Memory B cell (primary cell): ENCODE measurements around the gene RASAL2.
"Not testable (repeated sequence)": the region's sequence is repeated elsewhere in the genome, so short reads cannot be mapped to it uniquely, and the experiment has no call there.

Experiments used
- ATAC-seq: fragments of 150-1000 bp; cut with Tn5 transposase; 2 replicates; pipeline ENCODE4 v1.10.0; 2021; ENCODE audit warnings: low read depth, mild to moderate bottlenecking, moderate library complexity
- DNase-seq, 2 donors: peaks; one replicate each; pipeline ENCODE4 v3.0.0; 2022; ENCODE audit warnings: low spot score in 2 of 2
- H3K27ac Mint-ChIP-seq: one replicate; pipeline ENCODE4 v1.8.0; 2022; ENCODE audit warnings: mild to moderate bottlenecking, moderate library complexity, mixed read lengths
- H3K27me3 Mint-ChIP-seq: one replicate; pipeline ENCODE4 v1.8.0; 2022; ENCODE audit warnings: mixed read lengths
- H3K36me3 Mint-ChIP-seq: one replicate; pipeline ENCODE4 v1.8.0; 2022; ENCODE audit warnings: mild to moderate bottlenecking, mixed read lengths
- H3K4me1 Mint-ChIP-seq: one replicate; pipeline ENCODE4 v1.8.0; 2022; ENCODE audit warnings: mixed read lengths
- H3K4me3 Mint-ChIP-seq: one replicate; pipeline ENCODE4 v1.8.0; 2022; ENCODE audit warnings: mild to moderate bottlenecking, moderate library complexity, mixed read lengths
- H3K9me3 Mint-ChIP-seq: one replicate; pipeline ENCODE4 v1.8.0; 2022; ENCODE audit warnings: mixed read lengths

The RASAL2 gene

GRCh38 chr1:178118524-178118923 lies 24.6 kb downstream of the RASAL2 start:
- DNase-seq (no peak), ATAC-seq (no peak)
- Mint-ChIP-seq H3K36me3 (no peaks in the 10 kb centered on the region), H3K4me1 (no peaks in the 10 kb centered on the region), H3K4me3 (no peak overlapping the region), H3K27me3 (peaks cover 3% of the 10 kb centered on the region), H3K27ac (no peak overlapping the region), H3K9me3 (no peaks in the 10 kb centered on the region)

DNA sequence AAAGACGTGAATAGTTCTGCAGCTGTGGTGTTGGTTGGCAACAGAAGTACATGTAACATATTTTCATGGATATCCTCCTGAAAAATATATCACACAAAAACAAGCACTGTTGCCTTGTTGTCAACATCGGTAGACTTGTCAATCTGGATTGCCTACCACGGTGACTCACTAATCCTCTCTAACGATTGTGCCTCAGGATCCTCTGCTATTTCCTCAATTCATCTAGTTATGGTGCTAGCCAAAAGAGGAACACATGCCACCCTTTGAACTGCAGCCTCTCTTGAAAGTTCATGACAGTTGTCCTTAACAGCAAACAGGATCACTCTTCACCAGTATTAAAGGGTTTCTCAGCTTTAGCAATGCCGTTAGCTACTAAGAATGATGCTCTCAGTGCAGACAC lies 25.7 kb downstream of the RASAL2 start:
- ATAC-seq (no peak), DNase-seq (no peak)
- H3K9me3 Mint-ChIP-seq = no peaks in the 10 kb centered on the region
- H3K27ac Mint-ChIP-seq = no peak overlapping the region
- H3K27me3 Mint-ChIP-seq = peaks cover 3% of the 10 kb centered on the region
- H3K4me1 Mint-ChIP-seq = no peaks in the 10 kb centered on the region
- no peaks in the 10 kb centered on the region for H3K36me3 Mint-ChIP-seq
- H3K4me3 Mint-ChIP-seq = no peak overlapping the region

GRCh38 chr1:178120088-178120487 lies 26.2 kb downstream of the RASAL2 start:
- DNase-seq (no peak), ATAC-seq (no peak)
- Mint-ChIP-seq H3K9me3 (no peaks in the 10 kb centered on the region), H3K4me1 (no peaks in the 10 kb centered on the region), H3K27ac (no peak overlapping the region), H3K27me3 (peaks cover 3% of the 10 kb centered on the region), H3K4me3 (no peak overlapping the region), H3K36me3 (no peaks in the 10 kb centered on the region)

- H3K27ac Mint-ChIP-seq, H3K4me3 Mint-ChIP-seq, H3K4me1 Mint-ChIP-seq, H3K9me3 Mint-ChIP-seq, DNase-seq, ATAC-seq, H3K27me3 Mint-ChIP-seq, H3K36me3 Mint-ChIP-seq: not testable (repeated sequence)
Measured at GRCh38 chr1:178120520-178121052, 26.7 kb downstream of the RASAL2 start.

- DNase-seq (no peak), ATAC-seq (no peak)
- Mint-ChIP-seq H3K4me1 (no peaks in the 10 kb centered on the region), H3K27ac (no peak overlapping the region), H3K4me3 (no peak overlapping the region), H3K9me3 (no peaks in the 10 kb centered on the region), H3K27me3 (no peaks in the 10 kb centered on the region), H3K36me3 (no peaks in the 10 kb centered on the region)
Measured at GRCh38 chr1:178121883-178122282, 28.0 kb downstream of the RASAL2 start.

DNA sequence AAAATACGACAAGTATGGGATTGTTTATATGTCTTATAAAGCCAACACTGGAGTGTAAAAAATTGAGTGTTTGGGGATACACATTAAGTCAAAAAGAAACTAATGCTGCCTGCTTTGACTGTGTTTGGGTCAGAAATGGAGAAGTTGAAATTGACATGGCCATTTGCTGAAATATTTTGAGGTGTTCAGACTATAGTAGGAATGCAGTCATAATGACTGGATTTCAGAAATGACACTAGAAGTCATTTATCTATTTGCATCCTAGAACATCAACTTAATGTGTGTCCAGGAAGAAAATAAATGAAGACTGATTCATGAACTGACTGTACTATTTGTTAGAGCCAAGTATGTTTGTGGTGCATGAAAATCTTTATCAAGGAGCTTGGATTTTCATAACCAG lies 28.4 kb downstream of the RASAL2 start:
- no peak overlapping the region for H3K27ac Mint-ChIP-seq
- ATAC-seq = no peak
- no peaks in the 10 kb centered on the region for H3K36me3 Mint-ChIP-seq
- H3K4me3 Mint-ChIP-seq = no peak overlapping the region
- no peaks in the 10 kb centered on the region for H3K4me1 Mint-ChIP-seq
- H3K9me3 Mint-ChIP-seq = no peaks in the 10 kb centered on the region
- DNase-seq = no peak
- no peaks in the 10 kb centered on the region for H3K27me3 Mint-ChIP-seq

DNA sequence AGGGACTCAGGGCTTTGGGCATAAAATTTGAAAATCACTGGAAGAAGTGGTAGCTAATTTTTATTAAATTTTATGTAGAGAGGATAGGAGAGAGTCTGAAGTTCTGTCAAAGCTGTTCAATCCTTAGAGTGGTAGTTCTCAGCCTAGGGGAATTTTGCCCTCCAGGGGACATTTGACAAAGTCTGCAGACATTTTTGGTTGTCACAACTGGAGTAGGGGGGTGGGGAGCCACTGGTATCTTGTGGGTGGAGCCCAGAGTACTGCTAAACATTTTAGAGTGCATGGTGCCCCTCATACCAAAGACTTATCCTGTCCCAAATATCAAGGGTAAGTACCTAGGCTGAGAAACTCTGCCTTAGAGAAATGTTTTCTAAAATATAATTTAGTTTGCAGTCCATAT lies 30.2 kb downstream of the RASAL2 start:
- H3K4me3 Mint-ChIP-seq = no peak overlapping the region
- H3K9me3 Mint-ChIP-seq = no peaks in the 10 kb centered on the region
- H3K4me1 Mint-ChIP-seq = no peaks in the 10 kb centered on the region
- H3K27ac Mint-ChIP-seq = no peak overlapping the region
- ATAC-seq (no peak), DNase-seq (no peak)
- H3K36me3 Mint-ChIP-seq = no peaks in the 10 kb centered on the region
- no peaks in the 10 kb centered on the region for H3K27me3 Mint-ChIP-seq

- no peak for DNase-seq
- Mint-ChIP-seq H3K36me3 (no peaks in the 10 kb centered on the region), H3K27ac (no peak overlapping the region), H3K4me1 (no peaks in the 10 kb centered on the region), H3K4me3 (no peak overlapping the region), H3K27me3 (no peaks in the 10 kb centered on the region), H3K9me3 (no peaks in the 10 kb centered on the region)
- no peak for ATAC-seq
Measured at GRCh38 chr1:178126261-178126660, 32.4 kb downstream of the RASAL2 start.

GRCh38 chr1:178126741-178127185 lies 32.9 kb downstream of the RASAL2 start:
- H3K9me3 Mint-ChIP-seq = no peaks in the 10 kb centered on the region
- no peak overlapping the region for H3K4me3 Mint-ChIP-seq
- H3K27me3 Mint-ChIP-seq = peaks cover under 1% of the 10 kb centered on the region
- H3K36me3 Mint-ChIP-seq = no peaks in the 10 kb centered on the region
- H3K4me1 Mint-ChIP-seq = no peaks in the 10 kb centered on the region
- H3K27ac Mint-ChIP-seq = no peak overlapping the region
- no peak for DNase-seq
- ATAC-seq = no peak

DNA sequence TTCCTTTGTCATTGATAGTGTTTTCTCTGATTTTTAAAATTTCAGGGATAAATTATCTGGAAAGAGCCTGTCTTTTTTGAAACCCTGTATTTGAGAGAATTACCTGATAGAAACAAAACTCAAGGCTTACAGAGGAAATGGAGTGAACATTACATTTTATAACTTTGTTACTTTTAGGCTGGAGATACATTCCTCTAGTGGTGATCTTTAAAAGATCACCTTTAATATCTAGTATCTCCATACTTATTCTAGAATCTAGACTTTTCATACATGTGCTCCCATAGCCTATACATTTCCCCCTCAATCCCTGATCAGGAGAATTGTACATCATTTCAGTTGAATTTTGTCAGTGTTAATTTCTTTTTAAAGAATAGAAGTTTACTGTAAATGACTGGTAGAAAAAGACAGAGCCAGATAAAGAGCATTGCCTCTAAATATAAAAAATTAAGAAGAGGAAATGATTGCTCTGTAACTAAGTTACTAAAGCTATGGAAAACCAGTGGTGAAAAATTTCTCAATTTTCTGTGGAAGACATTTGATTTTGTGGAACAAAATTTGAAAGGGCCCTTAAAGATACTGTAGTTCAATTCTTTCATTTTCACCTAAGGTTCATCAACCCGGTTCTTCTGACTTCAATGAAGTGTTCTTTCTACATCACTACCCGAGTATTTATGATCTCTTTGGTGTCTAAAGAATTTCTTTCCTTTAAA lies 33.7 kb downstream of the RASAL2 start:
- Mint-ChIP-seq H3K27me3 (peaks cover 2% of the 10 kb centered on the region), H3K9me3 (no peaks in the 10 kb centered on the region), H3K36me3 (no peaks in the 10 kb centered on the region), H3K4me1 (no peaks in the 10 kb centered on the region), H3K27ac (no peak overlapping the region), H3K4me3 (no peak overlapping the region)
- DNase-seq (no peak), ATAC-seq (no peak)

GRCh38 chr1:178133239-178133989 lies 39.5 kb downstream of the RASAL2 start:
- DNase-seq (no peak), ATAC-seq (no peak)
- Mint-ChIP-seq H3K4me1 (no peaks in the 10 kb centered on the region), H3K9me3 (no peaks in the 10 kb centered on the region), H3K4me3 (no peak overlapping the region), H3K27me3 (peaks cover 4% of the 10 kb centered on the region), H3K36me3 (no peaks in the 10 kb centered on the region), H3K27ac (no peak overlapping the region)

- Mint-ChIP-seq H3K27me3 (peaks cover 4% of the 10 kb centered on the region), H3K27ac (no peak overlapping the region), H3K4me3 (no peak overlapping the region), H3K9me3 (no peaks in the 10 kb centered on the region), H3K36me3 (no peaks in the 10 kb centered on the region), H3K4me1 (no peaks in the 10 kb centered on the region)
- DNase-seq (no peak), ATAC-seq (no peak)
Measured at GRCh38 chr1:178134061-178134460, 40.2 kb downstream of the RASAL2 start.

- H3K36me3 Mint-ChIP-seq = no peaks in the 10 kb centered on the region
- peaks cover 3% of the 10 kb centered on the region for H3K27me3 Mint-ChIP-seq
Measured at GRCh38 chr1:178137238-178137637, 43.3 kb downstream of the RASAL2 start.

DNA sequence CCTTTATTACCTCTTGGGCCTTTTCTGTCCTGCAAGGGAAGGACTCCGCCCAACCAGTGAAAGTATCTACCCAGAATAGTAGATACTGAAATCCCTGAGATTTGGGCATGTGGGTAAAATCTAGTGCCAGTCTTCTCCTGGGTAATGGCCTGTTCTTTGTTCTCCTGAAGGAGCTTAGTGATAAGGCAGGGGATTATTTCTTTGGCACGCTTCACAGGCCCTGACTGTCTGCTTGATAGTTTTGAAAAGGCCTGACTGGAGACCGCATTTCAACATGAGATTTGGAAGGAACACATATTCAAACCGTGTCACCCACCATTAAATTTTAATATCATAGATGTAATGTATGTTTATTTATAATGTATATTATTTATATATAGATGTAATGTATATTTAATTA lies 48.9 kb downstream of the RASAL2 start:
- Mint-ChIP-seq H3K27me3 (peaks cover 2% of the 10 kb centered on the region), H3K4me1 (no peaks in the 10 kb centered on the region), H3K27ac (no peak overlapping the region), H3K36me3 (no peaks in the 10 kb centered on the region), H3K9me3 (no peaks in the 10 kb centered on the region), H3K4me3 (no peak overlapping the region)
- ATAC-seq = no peak
- no peak for DNase-seq

More at GRCh38 chr1:178137238-178137637, 43.3 kb downstream of the RASAL2 start:
- Mint-ChIP-seq H3K9me3 (no peaks in the 10 kb centered on the region), H3K4me1 (no peaks in the 10 kb centered on the region), H3K4me3 (no peak overlapping the region), H3K27ac (no peak overlapping the region)
- no peak for ATAC-seq
- no peak for DNase-seq
